ENCODE measurements around the gene SARNP.

DNA sequence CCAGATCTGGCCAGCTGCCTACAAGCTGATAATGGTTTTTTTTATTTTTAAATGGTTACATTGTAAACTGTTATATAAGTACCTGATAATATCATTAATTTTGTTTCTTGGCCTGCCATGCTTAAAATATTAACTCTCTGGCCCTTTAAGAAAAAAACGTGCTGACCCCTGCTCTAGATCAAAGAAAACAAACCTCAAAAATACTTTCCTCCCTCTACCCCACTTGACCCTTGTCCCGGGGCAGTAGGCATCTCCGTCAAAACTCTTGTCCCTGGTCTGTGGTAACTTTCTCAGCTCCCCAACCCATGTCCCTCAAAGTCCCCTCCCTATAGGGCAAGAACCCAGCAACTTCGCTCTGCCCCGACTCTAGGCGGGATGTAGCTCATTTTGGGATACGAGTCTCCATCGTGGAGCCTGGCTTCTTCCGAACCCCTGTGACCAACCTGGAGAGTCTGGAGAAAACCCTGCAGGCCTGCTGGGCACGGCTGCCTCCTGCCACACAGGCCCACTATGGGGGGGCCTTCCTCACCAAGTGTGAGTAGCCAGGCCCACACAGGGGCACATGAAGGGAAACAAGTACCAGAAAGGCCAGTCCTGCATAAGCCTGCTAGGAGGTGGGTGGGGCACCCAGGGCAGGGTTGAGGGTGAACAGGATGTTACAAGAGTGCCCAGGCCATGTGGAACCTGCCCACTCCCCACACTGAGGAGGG, 93.9 kb downstream of the SARNP start:
- TF ChIP-seq CTCF (IDR thresholded peaks at IDR 0.05) (no peak), POLR2A (IDR thresholded peaks at IDR 0.05) (no peak)
